ENCODE results near the gene KIF26A. TPM values are rescaled to one million over a fixed set of nuclear protein-coding genes. Genes with fewer than 3 reads are reported as not detected.

KIF26A gene
- total RNA-seq, 1 donor from 2014 or later, result 13.0 TPM

DNA sequence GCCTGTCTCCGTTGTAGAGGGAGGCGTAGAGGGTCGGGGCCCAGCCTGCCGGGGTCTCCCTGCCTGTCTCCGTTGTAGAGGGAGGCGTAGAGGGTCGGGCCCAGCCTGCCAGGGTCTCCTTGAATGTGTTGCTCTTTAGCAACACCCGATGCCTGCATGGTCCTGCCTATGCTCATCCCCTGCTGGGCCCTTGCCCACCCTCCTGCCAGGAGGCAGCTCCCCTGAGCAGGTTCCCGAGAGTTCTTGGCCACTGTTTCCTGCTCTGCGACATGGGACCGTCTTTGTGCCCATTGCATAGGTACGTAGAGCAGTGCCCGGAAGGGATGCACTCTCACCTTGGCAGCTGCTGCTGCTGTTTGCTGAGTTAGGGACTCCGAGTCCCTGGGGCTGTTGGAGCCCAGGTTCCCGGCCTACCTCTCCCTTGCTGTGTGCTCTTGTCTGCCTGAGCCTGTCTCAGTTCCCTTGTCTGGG lies 3.3 kb downstream of the KIF26A start:
- no peak for DNase-seq (ENCODE audit: low spot score in 2 of 2)
- FAIRE-seq, result no peak

DNA sequence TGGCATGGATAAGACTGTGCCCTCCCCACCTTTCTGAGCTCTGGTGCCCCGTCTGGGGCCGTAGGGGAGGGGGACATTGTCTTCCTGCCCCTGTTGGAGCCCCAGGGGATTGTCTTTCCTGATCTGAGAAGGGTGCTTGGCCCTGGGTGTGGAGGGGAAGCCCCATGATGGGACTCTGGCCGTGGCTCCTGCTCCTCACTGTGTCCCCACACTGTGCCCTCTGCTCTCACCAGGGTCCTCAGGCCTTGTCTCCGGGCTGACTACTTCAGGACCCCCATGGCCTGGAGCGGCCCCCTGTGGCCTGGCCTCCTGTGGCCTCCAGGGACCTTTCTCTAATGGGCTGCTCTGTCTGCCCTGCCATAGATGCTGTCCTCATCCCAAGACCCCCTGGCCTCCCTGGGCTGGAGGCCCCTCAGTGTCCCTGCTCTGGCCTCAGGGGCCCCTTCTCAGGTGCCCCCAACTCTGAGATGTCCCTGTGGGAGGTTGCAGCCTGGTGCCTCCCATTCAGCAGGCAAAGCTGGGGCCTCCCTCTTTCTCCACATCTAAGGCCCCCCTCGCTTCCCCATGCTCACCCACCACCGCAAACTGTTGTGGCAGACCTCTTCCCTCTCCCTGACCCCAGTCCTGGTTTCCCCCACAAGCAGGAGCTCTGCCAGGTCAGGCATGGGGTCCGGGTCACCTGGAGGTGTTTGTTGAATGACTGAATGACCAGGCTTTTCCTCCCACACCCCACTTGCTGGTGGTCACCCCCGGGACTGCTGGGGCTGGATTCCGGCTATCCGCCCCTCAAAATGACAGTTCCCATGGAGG lies 4.0 kb downstream of the KIF26A start:
- no peak for DNase-seq (ENCODE audit: low spot score in 2 of 2)

DNA sequence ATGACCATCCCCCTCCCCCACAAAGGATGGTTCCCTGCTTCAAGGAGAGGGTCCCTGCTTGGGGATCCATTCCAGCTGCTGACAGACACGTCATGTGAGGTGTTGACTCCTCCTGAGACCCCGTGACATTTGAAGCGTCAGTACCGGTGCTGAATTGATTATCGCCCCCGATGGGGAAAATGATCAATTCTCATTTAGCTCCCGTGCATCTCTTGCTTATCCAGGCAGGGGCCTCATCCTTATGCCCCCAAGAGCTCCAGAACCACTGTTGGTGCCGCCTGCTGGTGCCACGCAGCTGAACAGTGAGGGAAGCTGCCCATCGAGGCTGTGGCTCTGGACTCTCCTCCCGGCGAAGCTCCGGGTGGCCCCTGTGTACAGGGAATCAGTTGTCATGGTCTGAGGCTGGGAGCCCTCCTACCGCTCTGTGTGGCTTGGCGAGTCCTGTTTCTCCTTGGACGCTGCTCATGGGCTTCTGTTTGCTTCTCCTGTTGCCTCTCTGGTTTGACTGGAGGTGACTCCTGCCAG lies 4.6 kb downstream of the KIF26A start:
- DNase-seq (ENCODE audit: low spot score in 2 of 2) (no peak), FAIRE-seq (no peak)

More for the DNA sequence above, 4.0 kb downstream of the KIF26A start:
- FAIRE-seq, result no peak

DNA sequence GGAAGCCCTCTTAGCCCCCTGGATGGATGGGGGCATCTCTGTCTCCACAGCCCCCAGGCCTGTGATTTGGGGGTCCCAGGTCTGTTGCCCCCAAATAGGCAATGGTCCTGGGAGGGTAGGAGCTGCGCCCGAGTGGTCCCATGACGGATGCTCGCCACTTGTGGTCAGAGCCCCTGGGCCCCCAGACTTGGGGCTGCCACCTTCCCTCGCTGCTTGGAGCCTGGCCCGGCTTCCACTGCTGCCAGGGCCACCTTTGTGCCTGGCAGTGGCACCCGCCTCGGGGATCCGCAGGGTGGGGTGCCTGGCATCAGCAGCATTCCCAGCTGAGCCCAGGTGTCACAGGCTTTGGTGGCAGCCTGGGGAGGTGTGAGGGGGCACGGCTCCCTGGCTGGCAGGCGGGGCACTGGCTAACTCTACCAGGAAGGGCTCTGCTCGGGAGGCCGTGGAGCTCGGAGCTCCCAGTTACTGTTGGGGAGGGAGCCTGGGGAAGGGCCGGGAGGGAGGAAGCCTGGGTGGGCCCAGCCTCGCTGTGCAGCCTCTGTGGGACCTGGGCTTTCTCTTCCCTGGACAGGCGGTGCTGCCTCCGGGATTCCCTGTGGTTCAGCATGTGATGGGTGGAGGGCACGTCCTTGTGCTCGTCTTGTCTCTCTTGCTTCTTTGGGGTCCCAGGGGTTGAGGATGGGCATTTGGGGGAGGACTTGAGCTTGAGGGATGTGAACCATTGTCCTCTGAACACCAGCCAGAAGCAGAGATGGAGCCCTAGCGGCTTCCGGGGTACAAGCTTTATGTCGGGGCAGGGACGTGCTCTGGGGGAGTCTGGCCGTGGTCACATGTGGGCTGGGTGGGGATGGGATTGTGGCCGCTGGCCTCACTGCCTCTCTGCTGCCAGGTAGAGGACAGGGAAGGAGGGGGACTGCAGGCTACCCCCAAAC lies 5.4 kb downstream of the KIF26A start:
- FAIRE-seq (no peak), DNase-seq (ENCODE audit: low spot score in 2 of 2) (no peak)

DNA sequence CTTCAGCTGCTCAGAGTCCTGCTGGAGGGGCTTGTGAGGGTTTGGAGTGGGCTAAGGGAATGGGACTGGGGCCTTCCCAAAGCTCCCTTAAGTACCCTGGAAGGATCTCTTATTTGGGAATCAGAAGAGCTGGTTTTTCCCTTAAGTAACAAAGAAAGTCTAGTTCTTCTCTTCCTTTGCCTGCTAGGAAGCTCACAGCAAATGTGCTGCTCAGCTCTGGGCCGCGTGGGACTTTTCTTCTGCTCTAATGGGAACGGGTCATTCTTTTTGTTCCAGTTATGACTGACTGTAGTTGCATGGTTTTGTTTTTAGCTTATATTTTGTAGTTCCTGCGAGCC lies 6.0 kb downstream of the KIF26A start:
- FAIRE-seq (no peak), DNase-seq (ENCODE audit: low spot score in 2 of 2) (no peak)

DNA sequence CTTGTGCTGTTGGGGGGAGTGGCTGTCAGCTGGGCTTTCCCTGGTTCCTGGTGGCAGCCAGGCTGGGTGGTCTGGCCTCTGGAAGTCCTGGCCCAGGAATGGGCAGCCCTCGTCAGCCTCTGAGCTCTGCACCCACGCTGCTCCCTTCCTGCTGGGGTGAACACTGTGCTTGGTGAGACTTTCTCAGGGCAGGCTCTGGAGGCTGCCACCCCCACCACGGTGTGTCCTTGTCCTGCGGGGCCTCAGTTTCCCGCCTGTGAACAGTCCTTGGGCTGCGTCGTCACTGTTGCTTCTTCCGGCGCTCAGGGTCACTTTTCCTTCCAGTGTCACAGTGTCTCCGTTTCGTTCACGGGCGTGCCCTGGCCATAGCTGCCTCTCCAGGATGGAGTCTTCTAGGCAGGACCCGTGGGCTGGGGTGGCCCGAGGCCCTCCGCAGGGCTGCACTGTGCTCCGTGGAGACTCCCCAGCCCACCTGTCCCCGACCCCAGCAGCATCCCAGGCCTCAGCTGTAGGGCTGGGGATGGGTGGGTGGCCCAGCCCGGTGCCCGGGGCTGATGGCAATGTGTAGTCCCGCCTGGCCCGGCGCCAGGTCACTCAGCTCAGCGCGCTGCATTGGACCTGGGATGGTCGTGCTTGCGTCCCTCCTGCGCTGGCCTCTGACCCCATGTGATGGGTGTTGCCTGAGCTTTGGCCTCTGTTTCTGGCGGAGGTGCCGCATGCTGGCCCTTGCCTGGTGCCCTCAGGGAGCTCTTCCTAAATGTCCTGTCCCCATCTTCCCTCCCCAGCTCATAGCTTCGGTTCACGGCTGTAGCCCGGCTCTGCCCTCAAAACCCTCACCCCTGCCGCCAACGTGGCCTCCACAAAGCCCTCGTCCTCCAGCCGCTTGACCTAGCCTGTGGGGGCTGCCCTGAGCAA lies 6.8 kb downstream of the KIF26A start:
- DNase-seq (ENCODE audit: low spot score in 2 of 2) (no peak), FAIRE-seq (no peak)

DNA sequence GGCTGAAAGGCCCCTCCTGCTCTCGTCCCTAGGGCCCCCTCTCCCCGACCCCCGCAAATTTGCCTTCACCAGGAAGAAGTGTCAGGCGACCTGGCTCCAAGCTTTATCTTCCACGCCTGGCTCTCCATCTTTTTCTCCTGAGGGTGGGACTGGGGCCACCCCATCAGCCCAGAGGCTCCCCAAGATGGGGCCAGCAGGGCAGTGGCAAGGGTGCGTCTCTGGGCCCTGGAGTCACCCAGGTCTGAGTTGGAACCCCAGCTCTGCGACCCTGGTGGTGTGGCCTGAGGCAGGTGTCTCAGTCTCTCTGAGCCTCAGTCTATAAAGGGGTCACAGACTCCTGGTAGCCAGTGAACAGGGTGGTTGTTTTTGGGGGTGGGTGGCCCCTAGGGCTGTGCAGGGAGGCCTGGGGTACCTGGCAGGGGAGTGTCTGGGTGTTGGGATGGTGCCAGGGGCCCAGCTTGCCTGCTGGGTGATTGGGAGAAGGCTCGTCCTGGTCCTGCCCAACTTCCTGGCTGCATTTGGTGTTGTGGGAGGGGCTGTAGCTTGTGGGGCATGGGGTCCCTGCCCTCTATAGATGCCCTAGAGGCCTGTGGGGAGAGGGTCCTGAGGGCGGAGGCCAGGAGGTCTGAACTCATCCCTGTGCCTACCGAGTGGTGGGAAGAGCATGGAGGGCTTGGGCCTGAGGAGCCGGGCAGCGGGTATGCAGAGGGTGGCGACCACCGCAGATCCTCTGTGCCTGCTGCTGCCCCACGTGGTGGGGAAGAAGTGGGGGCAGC lies 7.6 kb downstream of the KIF26A start:
- DNase-seq (ENCODE audit: low spot score in 2 of 2) (no peak), FAIRE-seq (no peak)

DNA sequence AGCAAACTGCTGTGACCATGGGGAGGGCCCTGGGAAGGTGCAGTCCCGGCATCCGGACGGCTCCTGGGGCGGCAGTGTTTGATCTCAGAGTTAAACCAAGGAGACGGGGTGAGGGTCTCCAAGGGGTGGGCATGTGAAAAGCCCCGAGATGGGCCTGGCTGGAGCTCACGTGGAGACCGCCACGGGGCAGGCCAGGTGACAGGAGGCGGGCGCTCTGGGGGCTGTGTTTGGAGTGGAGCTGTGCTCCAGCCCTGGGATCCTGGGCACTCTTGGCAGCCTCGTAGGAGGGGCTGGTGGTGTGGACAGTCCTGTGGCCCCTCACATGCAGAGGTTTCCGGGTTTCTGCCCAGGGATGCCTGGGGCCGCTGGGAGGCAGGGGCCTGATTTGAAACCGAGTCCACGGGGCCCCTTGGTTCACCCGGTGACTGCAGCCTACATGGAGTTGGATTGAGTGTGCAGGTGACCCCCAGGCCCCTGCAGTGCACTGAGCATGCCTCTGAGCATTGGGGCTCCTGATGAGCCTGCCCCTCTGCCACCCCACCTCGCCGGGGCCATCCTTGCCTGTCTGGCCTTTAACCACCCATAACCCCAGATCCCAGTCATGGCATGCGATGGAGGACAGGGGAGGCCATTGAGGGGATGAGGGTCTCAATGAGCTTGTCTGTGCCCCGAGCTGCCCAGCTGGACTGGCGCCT lies 8.4 kb downstream of the KIF26A start:
- no peak for FAIRE-seq

DNA sequence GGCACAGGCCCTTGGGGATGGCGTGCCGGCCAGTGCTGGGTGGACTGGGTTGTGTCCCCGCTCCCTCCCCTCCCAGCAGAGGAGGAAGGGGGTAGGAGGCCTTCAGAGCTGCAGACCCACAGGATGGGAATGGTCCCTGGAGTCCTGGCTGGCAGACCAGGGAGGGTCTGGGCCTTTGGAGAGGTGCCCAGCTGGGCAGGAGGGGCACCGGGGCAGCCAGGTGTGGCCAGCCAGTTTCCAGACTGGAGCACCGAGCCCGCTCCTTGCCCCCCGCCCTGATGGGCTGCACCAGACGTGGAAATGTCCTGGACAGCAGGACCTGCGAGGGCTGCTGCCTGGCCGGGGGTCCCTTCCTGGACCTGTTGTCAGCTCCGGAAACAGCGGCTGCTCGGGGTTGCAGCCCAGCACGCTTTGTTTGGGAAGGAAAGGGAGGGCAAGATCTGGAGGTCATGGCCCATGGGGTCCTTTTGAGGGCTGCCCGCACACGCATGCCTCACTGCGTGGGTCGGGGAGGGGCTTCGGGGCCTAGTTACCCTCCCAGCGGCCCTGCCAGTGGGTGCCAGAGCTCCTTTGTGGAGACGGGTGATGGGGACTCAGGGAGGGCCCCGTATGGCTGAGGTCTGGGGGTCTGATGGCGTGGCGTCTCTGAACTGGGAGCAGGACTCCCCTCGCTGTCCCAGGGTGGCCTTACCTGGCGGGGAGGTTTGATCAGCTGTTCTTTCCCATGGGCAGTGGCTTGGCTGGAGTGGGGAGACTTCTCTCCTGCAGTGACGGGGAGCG lies 9.1 kb downstream of the KIF26A start:
- FAIRE-seq (no peak), DNase-seq (ENCODE audit: low spot score in 2 of 2) (no peak)

More for the DNA sequence above, 8.4 kb downstream of the KIF26A start:
- DNase-seq (ENCODE audit: low spot score in 2 of 2), result no peak

DNA sequence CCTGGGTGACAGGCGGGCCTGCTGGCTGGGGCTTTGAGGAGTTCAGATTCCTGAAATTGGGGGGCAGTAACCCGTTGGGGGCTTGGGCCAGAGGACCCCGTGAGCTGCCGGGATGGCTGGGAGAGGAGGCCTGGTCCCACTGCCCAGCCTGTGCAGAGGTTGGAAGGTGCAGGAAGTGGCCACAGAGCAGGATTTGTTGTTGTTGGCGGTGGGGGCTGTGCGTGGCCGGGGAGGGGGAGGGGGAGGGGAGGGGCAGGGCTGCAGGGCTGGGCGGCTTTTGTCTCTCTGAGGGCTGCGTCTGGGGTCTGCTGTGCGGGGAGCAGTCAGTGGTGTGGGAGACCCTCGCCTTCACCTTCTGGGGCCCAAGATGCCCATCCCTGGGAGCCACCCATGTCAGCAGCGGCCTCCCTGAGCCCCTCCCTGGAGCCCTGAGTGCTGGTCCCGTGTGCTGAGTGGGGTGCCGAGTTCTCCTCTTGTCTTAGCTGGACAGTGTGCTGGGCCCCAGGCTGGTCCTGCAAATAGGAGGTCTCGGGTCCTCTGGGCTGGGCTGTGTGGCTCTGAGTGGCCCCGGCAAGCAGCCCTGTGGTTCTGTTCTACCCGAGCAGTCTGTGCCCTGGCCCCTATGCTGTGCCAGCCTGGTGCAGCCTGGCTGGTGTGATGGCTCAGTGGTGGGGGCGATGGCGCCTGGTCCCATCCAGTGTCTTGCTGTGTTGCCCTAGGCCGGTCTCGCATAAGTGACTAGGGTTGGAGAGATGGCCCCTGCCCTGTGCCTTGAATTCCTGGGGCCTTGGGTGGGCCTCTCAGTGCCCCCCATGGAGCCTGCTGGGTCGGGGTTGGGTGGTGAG lies 10.3 kb downstream of the KIF26A start:
- FAIRE-seq (no peak), DNase-seq (ENCODE audit: low spot score in 2 of 2) (no peak)

DNA sequence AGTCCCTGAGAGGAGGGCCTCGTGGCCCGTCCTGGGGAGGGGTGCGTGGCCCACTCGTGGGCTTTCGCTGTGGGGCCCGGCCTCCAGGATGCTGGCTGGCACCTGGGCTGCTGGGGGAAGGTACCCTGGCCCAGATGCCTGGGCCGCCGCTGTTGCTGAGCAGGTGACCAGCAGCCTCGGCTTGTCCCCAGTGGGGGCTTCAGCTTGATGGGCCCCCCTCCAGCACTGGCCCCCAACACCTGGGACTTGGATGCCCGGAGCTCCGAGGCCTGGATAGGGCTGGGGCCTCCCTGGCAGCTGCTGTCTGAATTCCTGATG lies 10.8 kb downstream of the KIF26A start:
- DNase-seq (ENCODE audit: low spot score in 2 of 2), result no peak
- no peak for FAIRE-seq

DNA sequence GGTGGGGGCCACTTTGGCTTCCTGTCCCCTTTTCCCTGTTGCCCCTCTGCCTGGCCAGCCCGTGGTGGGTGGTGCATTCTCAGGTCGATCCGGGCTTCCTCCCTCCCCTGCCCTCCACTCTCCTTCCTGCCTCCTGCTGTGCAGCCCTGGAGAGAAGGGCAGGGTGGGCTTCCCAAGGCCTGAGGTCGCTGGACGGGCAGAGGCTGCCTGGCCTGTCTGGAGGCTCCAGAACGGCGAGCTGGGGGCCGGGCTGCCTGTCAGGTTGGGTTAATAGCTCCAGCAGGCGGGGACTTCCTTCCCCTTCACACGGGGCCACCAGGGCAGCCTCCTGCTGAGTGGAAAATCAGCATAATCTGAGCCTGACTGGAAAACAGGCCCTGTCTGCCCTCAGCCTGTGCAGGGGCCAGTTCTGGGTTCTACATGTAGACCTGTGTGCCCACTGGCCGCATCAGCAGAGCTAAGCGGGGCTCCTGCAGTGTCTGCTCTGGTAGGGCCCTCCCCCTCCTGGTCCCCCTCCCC lies 11.3 kb downstream of the KIF26A start:
- no peak for DNase-seq (ENCODE audit: low spot score in 2 of 2)
- no peak for FAIRE-seq

DNA sequence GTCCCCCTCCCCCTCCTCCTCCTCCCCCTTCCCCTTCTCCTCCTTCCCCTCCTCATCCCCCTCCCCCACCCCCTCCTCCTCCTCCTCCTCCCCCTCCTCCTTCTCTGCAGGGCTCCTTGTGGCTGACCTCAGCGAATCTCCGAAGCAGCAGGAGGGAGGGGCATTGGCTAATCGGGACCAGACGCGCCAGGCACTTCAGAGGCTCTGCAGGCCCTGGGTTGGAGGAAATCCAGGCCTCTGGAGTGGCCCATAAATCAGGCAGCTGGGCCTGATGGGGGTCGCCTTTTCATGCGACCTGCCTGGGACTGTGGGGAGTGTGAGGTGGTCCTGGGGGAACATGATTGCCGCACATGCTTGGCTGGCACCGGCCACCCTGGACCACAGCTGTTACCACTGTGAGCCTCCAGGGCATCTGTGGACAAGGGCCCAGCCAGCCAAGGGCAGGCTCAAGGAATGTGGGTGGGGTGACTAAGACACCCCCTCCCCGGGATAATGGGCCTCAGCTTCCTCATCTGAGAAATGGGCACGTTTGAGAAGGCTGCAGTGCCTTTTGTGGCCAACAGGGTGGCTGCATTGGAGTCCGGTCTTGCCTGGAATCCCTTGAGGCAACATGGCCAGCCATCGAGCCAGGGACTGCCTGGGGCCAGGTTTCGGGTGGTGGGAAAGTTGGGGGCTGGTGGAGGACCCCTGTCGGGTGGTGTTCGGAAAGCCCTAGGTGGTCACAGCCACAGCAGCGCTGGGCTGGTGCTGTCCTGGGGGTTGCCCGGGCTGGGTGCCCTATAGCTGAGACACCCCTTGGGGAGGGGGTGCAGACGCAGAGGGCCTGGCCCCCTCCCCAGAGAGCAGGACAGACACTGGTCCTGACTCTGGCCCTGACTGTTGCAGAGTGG lies 12.0 kb downstream of the KIF26A start:
- DNase-seq (ENCODE audit: low spot score in 2 of 2) (no peak), FAIRE-seq (no peak)

DNA sequence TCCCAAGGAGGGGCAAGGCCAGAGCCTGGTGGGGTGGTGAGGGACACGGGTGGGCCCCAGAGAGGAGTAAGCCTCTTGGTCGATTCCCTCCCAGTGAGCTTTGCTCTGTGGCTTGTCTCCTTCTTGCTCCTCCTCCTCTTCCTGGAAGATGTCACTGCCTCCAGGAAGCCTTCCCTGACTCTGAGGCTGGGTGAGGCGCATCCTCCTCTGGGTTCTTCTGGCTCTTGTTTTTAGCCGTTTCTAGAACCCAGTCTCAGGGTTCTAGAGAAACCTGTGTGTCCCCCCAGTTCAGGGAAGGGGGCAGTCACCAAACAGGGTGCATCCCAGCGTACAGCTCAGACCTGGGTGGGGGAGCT lies 12.6 kb downstream of the KIF26A start:
- DNase-seq (ENCODE audit: low spot score in 2 of 2) (no peak), FAIRE-seq (no peak)

DNA sequence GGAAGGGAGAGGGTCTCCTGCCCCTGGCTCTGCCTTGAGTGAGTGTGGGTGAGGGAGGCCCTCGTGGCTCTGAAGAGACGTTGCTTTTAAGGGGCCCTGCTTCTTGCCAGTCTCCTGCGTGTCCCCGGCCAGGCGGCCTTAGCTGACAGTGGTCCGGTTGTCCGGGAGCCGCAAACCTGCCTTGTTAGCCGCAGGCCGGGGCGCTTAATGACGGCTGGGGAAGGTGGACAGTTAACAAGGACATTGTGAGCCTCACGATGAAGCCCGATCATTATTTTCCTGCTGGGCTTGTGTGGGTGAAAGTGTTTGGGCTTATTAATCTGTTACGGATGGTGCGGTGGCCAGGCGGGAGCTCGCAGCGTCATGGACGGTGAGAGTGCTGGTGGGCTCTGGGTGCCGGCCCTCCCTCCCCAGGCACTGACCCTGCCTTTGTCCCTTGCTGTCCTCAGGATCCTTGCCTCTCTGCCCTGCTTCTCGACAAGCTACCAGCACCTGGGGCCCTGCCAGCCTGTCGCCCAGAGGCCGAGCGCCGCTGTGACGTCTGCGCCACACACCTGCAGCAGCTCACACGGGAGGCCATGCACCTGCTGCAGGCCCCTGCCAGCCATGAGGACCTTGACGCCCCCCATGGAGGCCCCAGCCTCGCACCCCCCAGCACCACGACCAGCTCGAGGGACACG lies 13.3 kb downstream of the KIF26A start:
- DNase-seq (ENCODE audit: low spot score in 2 of 2), result no peak

DNA sequence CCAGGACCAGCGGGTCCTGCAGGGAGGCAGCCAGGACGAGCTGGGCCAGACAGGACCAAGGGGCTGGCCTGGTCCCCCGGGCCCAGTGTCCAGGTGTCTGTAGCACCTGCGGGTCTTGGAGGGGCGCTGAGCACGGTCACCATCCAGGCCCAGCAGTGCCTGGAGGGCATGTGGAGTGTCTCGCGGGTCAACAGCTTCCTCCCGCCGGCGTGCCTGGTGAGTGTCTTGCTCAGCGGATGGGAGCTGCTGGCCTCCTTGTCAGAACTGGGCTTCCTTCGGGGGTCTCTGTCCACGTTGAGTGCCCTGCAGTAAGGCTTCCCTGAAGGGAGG lies 13.8 kb downstream of the KIF26A start:
- FAIRE-seq (no peak), DNase-seq (ENCODE audit: low spot score in 2 of 2) (no peak)

More for the DNA sequence above, 13.3 kb downstream of the KIF26A start:
- no peak for FAIRE-seq
